Islet of Langerhans (tissue), 1 donor: ENCODE results near the gene A2ML1.
A peak's percentile ranks its signal among the peaks of the same experiment; 100 is the strongest.
"Not testable (repeated sequence)": the region's sequence is repeated elsewhere in the genome, so short reads cannot be mapped to it uniquely, and the experiment has no call there.

ENCODE experiments used
- FAIRE-seq: peaks from one replicate; lab custom pipeline; 2011; peaks lifted over from hg19 to GRCh38; lab: Jason Lieb, UNC

The A2ML1 gene

GRCh38 chr12:8855891-8856290, 33.5 kb downstream of the A2ML1 start:
- no peak for FAIRE-seq

- not testable (repeated sequence) for FAIRE-seq
Observed at GRCh38 chr12:8859448-8859847, 37.0 kb downstream of the A2ML1 start.

- FAIRE-seq, result no peak
Observed at GRCh38 chr12:8860165-8860961, 37.9 kb downstream of the A2ML1 start.

DNA sequence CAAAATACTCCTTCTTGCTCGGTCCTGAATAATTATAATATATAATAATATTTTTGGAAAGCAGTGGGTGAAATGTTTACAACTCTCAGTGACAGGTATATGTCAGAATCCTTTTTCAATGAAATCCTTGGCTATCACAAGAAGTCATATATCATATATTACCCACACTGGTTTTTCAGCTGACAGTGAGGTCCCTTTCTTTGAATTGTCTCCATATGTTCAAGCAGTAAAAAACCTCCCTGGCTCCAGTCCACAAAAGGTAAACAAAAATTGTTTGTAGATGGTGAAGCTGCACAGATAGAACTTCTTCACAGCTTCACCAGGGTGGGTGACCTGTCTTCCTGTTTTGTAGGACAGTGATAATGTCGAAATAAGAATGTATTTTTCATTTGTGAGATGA, 44.0 kb downstream of the A2ML1 start:
- no peak for FAIRE-seq

- no peak for FAIRE-seq
Observed at GRCh38 chr12:8867009-8867408, 44.6 kb downstream of the A2ML1 start.

- no peak for FAIRE-seq
Observed at GRCh38 chr12:8867786-8868185, 45.4 kb downstream of the A2ML1 start.

GRCh38 chr12:8870586-8870985, 48.2 kb downstream of the A2ML1 start:
- no peak for FAIRE-seq

DNA sequence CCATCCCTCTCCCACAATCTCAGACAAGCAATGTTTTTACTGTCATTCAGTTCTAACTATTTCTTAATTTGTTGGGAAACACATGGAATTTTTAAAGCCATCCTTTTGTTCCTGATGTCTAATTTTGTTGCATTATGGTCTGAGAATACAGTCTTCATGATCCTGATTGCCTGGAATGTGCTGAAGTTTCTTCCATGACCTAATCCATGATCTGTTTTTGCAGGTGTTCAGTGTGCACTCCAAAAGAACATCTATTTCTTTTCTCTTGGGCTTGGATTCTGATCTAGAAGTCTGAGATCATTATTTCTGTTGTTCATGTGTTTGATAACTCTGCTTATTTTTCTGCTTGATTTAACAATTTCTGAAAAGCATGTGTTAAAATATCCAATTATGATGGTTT, 48.6 kb downstream of the A2ML1 start:
- no peak for FAIRE-seq

GRCh38 chr12:8876887-8877286, 54.5 kb downstream of the A2ML1 start:
- FAIRE-seq, result no peak

DNA sequence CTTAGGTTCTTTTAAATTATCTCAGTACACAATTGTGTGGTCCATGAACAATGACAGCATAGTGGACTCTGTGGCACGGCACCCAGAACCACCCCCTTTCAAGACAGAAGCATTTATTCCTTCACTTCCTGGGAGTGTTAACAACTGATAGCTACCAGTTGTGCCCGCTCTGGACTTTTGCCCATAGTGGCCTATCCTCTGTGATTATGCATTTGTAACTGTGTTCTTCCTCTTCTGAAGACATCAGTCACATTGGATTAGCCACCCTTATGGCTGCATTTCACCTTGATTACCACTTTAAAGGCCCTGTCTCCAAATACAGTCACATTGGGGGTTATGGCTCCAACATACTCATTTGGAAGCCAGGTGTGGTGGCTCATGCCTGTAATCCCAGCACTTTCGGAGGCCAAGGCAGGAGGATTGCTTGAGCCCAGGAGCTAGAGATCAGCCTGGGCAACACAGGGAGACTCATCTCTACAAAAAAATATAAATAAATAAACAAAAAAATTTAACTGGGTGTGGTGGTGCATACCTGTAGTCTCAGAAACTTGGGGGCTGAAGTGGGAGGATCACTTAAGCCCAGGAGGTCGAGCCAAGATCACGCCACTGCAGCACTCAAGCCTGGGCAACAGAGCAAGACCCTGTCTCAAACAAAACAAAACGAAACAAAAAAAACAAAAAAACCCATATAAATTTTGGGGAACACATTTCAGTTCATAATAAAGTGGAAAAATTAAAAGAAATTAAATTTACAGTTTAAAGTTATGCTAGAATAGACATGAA, 64.3 kb downstream of the A2ML1 start:
- FAIRE-seq, result no peak

GRCh38 chr12:8887285-8887715, 64.9 kb downstream of the A2ML1 start:
- no peak for FAIRE-seq

GRCh38 chr12:8890313-8891085, 68.1 kb downstream of the A2ML1 start:
- FAIRE-seq, result peak; percentile 86

DNA sequence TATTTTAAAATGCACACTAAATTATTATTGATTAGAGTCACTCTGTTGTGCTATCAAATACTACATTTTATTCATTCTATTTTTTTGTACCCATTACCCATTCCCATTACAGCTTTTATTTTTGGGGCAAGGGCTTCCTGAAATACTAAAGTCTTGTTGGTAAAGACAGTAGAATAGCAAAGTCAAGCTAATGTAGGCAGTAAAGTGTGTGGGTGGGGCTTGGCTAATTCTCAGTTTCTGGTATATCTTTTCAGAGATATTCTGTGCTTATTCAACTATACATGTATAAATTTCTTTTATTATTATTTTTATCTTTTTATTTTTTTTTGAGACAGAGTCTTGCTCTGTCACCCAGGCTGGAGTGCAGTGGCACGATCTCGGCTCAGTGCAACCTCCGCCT, 69.6 kb downstream of the A2ML1 start:
- no peak for FAIRE-seq

GRCh38 chr12:8894378-8894777, 72.0 kb downstream of the A2ML1 start:
- no peak for FAIRE-seq

DNA sequence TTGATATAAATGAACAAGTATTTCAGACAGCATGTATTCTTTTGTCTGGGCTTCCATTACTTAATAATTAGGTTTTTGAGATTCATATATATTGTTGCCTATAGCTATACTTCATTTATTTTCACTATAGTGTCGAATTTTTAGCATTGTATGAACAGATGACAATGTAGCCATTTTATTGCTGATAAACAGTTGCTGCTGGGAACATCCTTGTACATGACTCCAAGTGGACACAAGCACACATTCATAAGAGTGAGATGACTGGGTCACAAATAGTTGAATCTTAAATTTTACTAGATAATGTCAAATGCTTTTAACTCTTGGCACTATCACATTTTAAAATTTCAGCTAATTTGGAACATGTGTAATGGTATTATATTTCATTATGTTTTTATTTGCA, 72.6 kb downstream of the A2ML1 start:
- FAIRE-seq, result no peak

DNA sequence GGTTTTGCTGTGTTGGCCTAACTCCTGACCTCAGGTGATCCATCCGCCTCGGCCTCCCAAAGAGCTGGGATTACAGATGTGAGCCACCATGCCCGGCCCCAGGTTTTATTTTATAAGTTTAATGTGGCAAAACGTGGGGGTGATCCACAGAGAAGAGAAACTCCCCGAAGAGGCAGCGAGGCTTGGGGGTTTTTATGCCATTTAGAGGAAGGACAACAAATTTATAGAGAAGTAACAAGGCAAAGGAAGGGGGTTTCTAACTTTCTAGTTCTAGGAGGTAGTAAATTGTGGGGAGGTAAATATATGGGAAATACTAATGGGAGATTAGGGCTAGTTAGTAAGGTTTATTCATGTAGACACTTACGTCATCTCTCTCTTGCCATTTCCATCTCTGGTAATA, 74.7 kb downstream of the A2ML1 start:
- no peak for FAIRE-seq

DNA sequence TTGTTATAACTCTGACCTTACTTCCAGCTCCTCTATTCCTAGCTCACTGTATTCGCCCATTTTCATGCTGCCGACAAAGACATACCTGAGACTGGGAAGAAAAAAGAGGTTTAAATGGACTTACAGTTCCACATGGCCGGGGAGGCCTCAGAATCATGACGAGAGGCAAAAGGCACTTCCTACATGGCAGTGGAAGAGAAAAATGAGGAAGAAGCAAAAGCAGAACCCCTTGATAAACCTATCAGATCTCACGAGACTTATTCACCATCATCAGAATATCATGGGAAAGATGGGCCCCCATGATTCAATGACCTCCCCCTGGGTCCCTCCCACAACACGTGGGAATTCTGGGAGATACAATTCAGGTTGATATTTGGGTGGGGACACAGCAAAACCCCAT, 77.4 kb downstream of the A2ML1 start:
- FAIRE-seq, result no peak

DNA sequence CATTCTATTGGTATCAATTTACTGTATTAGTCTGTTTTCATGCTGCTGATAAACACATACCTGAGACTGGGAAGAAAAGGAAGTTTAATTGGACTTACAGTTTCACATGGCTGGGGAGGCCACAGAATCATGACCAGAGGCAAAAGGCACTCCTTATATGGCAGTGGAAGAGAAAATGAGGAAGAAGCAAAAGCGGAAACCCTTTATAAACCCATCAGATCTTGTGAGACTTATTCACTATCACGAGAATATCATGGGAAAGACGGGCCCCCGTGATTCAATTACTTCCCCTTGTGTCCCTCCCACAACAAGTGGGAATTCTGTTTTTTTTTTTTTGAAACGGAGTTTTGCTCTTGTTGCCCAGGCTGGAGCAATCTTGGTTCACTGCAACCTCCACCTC, 80.3 kb downstream of the A2ML1 start:
- FAIRE-seq, result not testable (repeated sequence)

GRCh38 chr12:8903646-8904045, 81.2 kb downstream of the A2ML1 start:
- no peak for FAIRE-seq

DNA sequence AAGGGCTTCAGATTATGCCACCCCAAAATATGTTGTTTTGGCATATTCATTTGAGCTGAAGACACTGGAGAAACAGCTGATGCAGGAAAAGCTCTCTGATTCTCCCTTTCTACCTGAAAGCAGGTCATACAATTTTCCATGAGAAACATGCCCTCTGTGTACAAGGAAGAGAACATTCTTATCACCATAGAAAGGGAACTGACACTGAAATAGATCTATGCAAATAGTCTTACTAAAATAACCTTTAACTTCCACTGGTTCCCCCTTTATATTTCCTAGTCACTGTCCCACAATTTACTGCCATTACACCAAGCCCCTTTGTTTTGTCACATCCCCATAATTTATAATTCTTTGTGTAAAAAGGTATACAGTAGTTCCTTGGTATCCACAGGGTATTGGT, 82.2 kb downstream of the A2ML1 start:
- no peak for FAIRE-seq

DNA sequence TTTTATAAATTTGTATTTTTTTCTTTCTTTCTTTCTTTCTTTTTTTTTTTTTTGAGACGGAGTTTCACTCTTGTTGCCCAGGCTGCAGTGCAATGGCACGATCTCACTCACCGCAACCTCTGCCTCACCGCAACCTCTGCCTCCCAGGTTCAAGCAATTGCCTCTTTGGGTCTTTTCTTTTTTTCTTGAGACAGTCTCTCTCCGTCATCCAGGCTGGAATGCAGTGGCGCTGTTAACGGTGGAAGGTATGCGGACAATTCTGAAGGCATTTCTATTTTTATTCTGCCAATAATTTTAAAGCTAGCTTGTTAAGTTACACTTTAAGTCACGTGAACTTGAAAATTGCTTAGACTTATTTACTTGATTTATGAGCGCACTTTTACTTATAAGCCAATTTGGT, 83.1 kb downstream of the A2ML1 start:
- no peak for FAIRE-seq

DNA sequence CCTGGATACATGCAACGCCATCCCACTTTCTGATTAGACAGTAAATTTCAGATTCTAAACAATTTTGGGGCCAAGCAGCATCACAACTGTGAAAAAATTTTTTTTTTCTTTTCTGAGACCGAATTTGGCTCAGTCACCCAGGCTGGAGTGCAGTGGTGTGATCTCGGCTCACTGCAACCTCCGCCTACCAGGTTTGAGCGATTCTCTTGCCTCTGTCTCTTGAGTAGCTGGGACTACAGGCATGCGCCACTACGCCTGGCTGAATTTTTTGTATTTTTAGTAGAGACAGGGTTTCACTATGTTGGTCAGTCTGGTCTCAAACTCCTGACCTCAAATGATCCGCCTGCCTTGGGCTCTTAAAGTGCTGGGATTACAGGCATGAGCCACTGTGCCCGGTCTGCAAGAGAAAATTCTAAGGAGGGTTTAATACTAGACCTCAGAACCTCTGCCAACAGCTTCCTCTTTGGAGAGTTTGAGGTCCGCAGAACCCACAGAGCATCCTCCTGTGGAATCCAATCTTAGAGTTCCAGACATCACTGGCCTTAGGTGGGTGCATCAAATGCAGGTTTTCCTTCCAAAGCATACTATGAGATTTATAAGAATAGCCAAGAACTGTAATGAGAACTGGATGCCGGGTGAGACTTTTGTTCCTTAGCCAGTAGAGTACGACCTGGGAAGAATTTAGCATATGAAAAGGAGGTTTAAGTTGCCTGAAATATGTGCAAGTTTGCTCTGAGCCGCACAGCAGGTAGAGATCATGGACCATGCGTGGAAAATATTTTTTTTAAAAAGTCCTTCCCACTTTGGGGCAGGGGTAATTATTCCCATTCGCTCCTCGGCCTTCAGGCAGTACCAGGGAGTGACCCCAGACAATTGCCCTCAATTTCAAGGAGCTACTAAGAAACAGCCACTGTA, 84.1 kb downstream of the A2ML1 start:
- FAIRE-seq, result no peak
